GM19452 (cell line): ENCODE measurements around the gene MRPL21.
A peak's percentile ranks its signal among the peaks of the same experiment; 100 is the strongest.
"Not testable (repeated sequence)": the region's sequence is repeated elsewhere in the genome, so short reads cannot be mapped to it uniquely, and the experiment has no call there.

Experiments used
- ATAC-seq: cut with Tn5 transposase; IDR thresholded peaks from one replicate; pipeline ENCODE4 v1.9.1; 2021; ENCODE audit not compliant: unreplicated experiment

MRPL21 gene

DNA sequence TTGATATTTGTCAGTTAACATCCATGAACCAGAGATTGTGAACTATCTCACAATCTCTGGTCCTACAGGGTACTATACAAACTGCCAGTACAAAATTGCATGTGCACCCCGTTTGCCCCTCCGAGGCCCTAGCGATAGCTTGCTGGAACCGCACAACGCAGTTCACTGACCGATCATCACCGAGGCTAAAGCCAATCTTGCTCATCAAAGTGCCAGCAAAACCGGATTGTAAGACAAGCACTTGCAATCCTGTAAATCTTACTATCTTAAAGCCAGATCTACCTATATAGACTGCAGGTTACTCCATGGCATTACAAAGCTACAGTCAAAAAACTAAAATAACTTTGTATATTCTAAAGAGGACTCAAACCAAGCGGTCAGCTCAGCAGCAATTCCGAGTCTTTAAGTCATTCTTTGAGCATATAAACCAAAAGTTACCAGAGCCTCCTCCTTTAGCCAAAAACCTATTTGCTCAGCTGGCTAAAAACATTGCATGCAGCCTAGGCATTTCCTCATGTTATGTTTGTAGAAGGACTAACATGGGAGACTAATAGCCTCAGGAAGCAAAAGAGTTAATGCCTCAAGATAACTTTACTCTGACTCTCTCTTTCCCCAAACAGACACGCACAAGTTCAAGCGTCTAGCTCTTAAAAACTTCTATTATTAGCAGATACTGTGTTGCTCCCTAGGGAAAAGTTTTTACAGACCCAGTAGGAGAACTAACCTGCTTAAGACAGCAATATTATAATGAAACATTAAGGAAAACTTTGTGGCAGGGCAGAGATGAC lies 31.2 kb downstream of the MRPL21 start:
- ATAC-seq, result no peak

DNA sequence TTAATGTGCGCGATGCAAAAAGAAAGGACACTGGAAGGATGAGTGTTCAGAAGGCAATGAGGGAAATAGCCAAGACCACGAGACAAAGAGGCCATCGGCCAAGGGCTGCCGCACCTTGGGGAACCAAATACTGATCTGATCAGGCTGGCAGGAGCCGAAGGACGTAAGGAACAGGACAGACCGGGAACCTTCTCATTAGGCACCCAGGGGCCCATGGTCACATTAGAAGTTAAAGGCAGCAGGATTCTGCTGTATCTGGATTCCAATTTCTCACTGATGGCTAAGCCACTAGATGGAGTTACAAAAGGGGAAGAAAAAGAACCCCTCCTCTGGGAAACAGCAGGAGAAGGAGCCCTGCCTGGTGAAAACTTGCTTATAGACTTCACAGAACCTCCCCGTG lies 33.2 kb downstream of the MRPL21 start:
- no peak for ATAC-seq

DNA sequence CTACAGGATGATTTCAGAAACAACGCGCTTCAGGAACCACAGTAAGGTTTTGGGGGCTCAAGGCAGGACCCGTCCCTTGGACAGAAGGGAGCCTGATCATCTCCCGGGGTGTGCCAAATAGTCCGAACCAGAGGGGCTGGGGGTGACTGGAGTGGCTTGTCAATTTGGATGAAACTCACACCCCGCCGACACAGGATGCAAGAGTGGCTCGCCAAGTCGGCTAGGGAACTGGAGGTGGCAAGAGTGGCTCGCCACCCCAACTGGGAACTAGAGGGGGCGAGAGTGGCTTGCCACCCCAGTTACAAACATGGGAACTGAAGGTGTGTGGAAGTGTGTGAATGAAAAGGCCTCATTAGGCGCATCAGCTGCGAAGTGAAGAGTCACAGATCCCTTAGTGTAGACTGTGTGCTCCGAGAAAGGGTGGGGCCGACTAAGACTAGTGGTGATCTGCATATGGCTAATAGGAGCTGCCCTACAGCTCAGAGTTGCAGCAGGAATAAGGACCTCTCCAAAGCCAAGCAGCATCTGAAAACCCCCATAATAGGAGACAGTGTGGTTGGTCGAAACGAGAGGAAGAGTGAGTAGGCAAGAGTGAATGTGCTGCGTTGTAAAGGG lies 35.3 kb downstream of the MRPL21 start:
- ATAC-seq, result no peak

DNA sequence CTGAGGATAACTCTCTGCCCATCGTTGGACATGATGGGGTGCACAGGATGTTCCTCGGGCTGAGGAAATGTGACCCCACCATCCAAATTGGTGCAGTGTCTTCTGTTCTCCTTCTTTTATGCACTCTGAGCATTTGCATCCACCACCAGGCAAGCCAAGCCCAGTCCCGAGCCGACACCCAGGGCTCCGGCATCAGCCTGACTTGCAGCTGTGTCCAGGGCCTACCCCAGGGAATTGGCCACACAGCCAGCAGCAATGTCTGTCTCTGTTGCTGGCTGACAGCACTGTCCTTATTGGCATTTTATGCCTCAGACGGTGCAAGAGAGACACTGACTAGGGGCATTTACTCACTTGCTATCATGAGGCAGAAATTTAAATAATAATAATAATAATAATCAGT lies 36.6 kb downstream of the MRPL21 start:
- ATAC-seq, result no peak

DNA sequence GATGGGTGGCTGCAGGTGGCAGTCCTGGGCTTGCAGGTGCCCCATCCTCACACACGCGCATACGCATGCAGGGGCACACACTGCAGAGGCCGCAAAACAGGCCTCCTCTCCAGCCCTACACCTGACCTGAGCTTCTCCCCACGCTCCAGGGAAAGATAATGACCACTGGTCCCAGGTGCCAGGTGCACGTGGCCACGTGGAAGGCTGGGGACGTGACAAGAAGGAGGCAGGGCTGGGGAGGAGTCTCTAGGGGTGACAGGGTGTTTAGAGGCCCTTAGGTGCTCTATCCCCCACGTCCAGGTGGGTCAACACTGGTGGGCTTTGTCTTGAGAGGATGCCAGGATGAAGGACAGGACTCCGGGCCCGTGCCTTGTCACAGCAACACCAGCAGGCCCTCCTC lies 38.4 kb downstream of the MRPL21 start:
- ATAC-seq, result no peak

DNA sequence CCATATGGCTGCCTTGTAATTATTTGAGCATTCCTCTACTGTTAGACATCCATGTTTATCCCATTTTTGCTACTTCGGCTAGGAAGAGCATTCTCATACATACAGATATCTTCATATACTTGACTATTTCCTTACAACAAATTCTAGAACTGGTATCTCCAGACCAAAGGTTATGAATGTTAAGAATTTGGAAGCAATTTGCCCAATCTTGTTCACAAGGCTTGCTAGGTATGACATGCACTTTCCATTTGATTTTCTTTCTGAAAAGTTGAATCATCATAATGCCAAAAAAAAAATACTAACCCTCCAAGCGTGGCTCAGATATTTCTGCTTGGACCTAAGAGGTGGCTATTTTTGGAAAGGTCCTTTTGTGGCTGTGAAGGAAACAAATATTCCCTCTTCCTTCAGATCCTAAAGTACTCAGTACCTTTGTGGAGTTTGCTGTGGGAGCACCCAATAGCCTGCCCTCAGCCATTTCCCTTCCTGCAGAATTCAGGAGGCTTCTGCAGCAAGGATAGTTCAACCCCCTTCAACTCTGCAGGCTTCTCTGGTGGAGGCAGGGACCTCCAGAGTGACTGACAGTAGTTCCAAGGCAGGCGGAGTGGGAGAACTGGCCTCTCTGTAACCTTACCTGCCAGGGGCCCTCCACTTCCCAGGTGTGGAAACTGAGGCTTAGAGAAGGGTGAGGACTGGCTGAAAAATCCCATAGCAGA lies 39.9 kb downstream of the MRPL21 start:
- ATAC-seq, result no peak

DNA sequence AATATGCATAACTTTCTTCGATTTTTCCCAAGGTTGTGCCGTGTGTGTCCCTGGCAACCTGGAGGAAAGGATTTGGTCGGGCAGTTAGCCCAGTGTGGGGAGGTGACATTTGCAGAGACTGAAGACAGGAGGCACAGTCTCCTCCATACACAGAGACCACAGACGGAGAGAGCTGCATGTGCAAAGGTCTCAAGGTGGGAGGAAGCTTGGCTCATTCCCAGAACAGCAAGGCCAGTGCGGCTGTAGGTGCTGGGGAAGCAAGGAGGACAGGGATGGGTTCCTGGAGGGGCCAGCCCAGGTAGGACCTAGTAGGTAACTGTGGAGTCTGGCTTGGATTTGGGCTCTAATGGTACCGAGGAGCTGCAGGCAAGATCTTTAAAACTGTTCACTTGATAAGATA lies 41.2 kb downstream of the MRPL21 start:
- no peak for ATAC-seq

DNA sequence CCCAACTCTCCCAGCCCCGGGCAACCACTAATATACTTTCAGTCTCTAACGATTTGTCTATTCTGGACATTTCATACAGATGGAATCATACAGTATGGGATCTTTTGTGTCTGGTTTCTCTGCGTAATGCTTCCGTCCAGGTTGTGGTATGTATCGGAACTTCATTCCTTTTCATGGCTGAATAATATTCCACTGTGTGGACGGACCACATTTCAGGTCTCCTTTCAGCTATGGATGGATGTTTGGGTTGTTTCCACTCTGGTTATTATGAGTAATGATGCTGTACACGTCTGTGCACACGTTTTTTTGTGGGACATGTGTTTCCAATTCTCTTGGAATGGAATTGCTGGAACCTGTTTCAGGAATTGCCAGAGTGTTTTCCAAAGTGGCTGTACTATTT lies 44.5 kb downstream of the MRPL21 start:
- no peak for ATAC-seq

DNA sequence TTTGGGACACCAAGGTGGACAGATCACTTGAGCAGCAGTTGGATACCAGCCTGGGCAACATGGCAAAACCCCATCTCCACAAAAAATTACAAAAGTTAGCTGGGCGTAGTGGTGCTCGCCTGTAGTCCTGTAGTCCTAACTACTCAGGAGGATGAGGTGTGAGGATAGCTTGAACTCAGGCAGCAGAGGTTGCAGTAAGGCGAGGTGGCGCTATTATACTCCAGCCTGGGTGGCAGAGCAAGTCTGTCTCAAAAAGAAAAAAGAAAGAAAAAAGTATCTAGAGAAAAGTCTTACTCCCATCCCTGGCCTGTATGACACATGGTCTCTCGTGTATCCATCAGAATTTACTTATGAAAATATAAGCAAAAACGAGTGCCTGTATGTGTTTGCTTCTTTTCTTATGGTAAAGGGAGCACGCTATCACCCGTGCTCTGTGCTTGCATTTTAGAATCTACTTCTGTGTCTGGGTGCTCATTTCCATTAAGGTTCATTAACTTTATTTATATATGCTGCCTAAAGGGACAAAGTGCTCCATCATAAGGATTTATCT lies 46.5 kb downstream of the MRPL21 start:
- no peak for ATAC-seq

DNA sequence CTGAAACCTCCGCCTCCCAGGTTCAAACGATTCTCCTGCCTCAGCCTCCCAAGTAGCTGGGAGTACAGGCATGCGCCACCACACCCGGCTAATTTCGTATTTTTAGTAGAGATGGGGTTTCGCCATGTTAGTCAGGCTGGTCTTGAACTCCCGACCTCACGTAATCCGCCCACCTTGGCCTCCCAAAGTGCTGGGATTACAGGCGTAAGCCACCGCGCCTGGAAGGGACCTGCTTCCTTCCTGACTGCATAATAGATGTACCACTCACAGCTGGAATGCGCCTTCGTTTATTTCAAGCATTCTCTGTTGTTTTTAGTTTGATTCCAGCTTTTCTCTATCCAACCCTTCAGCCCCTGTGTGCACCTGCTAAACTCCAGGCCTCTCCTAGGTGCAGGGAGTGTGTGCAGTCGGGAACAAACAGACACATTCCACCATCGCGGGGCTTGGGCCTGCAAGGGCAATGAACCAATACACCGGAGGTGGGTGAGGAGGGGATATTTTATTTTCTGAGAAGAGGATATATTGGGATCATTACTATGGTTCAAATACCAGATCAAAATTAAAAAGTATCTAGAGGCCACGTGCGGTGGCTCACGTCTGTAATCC lies 47.1 kb downstream of the MRPL21 start:
- not testable (repeated sequence) for ATAC-seq

DNA sequence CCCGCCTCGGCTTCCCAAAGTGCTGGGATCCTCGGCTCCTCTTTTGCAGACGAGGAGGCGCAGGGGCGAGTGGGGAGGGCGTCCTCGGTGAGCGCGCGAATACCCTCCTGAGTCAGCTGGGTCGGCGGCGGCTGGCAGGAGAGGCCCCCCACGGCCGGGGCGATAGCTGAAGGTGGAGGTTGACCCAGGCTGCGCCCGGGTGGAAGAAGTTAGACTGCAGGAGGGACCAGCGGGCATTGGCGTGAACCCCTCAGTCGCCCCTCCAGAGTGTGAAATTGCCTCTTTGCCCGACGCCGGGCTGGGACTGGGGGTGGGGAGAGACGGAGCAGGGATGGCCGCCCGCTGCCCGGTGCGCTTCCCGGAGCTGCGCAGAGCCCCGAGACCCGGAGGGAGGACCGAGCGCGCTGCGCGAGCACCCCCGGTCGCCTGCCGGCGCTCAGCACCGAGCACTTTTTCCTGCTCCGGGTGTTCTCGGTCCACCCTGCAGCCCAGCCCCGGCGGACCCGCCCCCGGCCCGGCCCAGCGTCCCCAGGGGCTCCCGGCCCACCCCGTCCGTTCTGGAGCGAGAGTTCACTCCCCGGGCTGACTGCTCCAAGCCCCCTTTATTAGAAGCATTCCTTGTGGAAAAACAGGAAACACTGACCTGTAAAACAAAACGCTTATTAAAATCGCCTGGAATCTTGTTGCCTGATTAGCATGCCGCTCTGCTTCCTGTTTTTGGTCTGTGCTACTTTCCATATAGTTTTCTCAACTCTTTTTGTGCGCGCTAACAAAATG lies 48.2 kb downstream of the MRPL21 start:
- no peak for ATAC-seq

DNA sequence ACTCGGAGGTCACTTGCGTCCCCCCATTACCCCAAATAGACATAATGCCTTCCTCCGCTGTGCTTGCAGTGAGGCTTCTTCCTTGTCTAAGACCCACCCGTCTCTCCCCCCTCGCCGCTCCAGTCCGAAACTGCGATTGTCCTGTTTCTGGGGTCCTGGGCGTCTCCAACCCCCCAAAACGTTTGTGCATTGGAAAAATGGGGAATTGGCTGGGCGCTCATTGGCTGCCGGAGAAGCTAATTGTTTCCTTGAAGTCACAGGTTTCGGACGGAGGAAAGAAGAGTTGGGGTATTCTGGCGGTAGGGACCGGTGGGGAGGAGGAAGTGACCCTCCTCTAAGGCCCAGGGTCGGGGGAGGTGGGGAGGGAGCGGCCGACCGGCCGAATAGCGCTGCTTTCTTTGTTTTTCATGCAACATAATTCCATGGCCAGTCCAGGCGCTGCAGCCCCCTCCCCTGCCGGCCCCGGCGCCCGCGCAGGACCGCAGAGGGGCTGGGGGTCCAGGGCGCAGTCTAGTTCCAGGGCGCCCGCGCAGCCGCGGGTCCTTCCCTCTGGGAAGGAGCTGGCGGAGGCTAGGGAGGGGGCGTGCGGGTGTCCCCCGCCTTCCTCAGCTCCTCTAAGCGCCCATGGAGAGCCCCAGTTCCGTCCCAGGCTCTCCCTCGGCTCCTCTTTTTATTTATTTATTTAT lies 49.2 kb downstream of the MRPL21 start:
- ATAC-seq, result no peak

DNA sequence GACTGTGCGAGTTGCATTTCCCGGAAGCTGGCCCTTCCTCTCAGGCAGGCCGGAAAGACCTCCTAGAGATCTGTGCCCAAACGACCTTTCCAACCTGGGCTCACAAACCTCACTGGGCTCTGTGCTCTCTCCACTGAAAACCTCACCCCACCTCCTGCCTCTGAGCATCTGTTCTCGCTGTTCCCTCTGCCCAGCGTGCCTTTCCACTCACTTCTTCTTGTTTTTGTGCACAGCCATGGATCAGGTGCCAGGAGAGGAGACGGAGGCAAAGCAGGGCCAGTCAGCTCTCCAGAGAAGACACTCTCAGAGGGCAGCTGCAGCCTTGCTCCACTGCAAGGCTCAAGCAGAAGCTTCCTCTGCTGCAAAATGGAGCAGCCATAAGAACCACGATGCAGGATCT lies 51.0 kb downstream of the MRPL21 start:
- no peak for ATAC-seq

DNA sequence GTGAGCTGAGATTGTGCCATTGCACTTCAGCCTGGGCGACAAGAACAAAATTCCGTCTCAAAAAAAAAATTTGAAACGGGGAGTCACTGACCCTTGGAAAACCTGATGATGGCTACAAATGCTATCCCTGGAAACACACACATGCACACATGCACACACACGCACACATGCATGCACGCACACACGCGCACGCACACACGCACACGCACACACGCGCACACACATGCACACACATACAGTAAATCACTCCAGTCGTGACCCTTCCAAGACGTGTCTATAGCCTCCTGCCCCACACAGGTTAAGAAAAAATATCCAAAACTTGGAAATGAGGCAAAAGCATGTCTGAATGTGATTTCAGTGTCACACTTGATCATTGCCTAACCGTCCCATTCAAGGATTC lies 55.2 kb downstream of the MRPL21 start:
- ATAC-seq, result no peak

DNA sequence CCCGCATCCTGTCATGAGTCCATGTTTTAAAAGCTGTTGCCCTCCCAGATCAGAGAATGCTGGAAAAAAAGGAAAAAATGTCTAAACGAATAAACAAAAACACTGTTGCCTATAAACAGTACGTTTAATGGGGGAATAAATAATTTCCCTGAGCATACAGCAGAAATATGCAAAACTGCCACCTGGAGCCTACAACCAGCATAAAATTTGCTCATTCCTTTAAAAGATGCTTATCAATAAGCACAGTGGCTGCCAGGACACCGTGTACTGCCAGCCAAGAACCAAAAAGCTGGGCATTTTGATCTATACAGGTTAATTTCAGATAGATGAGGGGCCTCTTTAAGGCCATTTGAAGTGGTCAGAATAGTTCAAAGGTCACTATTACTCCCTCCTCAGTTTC lies 56.2 kb downstream of the MRPL21 start:
- ATAC-seq, result no peak

DNA sequence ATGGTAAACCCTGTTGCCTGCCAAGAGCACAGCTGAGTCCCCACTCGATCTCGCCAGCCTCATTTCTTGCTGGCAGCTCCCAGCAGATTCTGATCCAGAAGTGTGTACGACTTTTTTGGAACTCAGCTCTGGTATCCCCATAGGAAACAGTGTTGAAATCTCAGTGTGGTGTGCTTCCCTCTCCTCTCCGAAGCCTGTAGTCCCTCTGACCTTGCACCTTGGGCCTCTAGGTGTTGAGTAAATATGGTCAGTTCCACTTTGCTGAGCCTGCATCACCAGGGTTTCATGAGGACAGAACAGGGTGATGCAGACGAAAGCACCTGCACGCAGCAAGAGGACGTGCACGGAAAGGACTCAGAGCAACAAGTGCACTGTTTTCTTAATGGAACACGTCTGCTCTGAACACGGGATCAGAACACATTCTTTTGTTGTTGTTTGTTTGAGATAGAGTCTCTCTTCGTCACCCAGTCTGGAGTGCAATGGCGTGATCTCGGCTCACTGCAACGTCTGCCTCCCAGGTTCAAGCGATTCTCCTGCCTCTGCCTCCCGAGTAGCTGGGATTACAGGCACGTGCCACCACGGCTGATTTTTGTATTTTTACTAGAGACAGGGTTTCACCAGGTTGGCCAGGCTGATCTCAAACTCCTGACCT lies 58.2 kb downstream of the MRPL21 start:
- ATAC-seq, result no peak

DNA sequence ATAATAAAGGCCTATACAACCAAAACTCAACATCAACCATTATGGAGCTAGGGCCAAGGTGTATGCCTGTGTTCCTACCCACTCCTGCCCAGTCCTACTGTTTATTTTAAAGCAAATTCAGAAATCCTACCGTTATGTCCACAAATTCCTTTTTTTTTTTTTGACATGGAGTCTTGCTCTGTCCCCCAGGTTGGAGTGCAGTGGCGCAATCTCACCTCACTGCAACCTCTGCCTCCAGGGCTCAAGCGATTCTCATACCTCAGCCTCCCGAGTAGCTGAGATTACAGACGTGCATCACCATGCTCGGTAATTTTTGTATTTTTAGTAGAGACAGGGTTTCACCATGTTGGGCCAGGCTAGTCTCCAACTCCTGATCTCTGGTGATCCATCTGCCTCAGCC lies 58.8 kb downstream of the MRPL21 start:
- no peak for ATAC-seq

DNA sequence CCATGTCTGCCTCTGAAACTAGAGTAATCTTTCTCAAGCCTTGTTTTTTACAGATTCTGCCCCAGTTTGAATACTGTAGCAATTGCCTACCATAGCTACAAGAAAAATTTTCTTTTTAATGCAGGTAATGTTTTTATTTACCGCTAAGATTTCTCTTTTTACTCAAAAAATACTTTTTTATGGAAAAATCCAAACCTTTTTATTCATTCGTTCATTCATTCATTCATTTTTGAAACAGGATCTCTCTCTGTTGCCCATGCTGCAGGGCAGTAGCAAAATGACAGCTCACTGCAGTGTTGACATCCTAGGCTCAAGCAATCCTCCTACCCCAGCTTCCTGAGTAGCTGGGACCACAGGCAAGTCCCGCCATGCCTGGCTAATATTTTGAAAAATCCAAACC lies 59.3 kb downstream of the MRPL21 start:
- no peak for ATAC-seq

DNA sequence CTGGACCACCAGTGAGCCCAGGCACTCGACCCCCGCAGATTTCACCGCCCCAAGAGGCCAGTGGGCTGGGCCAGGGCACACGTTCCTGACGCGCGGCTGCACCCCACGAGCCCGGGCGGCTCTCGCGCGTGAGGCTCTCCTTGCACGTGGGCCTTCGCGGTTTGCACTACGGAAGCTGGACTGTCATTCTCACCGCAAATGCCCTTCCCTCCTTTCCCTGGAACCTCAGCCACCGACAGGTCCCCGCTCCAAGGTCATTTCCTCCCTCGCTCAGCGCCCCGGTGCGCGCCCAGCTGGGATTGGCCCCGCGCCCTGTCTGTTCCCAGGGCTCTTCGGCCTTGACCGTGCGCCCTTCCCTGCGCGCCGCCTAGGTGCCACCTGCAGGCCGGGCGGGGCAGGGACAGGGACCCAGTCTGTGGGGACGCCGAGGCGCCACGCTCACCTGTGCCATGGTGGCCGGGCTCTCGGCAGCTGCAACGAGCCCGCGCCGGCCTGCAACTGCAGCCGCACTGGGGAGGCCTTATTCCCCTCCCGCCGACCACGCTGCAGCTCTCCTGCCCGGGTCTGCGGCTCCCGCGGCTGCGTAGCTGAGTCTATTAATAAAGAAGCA lies 59.8 kb downstream of the MRPL21 start:
- peak; percentile 40 for ATAC-seq
